Left forelimb (tissue), 1 donor: ENCODE results near the gene LY6G6F.
A peak's percentile ranks its signal among the peaks of the same experiment; 100 is the strongest.

Experiments used
- DNase-seq: peaks from one replicate; pipeline ENCODE4 v3.0.0-alpha.2; 2018; ENCODE audit warnings: low spot score

Gene LY6G6F

DNA sequence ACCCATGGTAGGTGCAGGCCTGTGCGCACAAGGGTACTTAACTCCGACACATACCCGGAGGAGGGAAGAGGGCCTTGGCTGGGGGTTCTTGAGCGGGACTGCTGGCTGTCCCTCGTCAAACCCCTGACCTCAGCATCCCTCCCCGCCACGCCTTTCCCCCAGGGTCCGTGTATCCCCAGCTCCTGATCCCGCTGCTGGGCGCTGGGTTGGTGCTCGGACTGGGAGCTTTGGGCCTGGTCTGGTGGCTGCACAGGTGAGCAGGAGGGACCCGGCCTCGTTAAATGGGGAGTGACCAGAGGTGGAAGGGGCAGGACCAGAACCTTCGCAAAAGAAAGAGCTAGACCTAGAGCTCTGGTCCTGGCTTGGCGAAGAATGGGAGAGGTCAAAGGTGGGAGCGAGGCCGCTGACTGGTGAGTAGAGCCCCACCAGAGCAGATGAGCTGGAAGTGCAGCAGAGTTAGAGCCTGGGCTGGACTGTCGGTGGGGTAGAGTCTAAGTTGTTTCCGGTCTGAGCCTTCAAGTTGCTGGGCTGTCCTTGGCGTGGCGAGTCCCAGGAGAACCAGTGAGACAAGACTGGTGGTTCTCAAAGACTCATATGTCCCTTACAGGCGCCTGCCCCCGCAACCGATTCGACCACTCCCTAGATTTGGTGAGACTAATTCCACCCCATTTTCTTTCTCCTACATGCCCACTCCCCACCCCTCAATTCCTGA, 17.5 kb downstream of the LY6G6F start:
- DNase-seq: no peak

DNA sequence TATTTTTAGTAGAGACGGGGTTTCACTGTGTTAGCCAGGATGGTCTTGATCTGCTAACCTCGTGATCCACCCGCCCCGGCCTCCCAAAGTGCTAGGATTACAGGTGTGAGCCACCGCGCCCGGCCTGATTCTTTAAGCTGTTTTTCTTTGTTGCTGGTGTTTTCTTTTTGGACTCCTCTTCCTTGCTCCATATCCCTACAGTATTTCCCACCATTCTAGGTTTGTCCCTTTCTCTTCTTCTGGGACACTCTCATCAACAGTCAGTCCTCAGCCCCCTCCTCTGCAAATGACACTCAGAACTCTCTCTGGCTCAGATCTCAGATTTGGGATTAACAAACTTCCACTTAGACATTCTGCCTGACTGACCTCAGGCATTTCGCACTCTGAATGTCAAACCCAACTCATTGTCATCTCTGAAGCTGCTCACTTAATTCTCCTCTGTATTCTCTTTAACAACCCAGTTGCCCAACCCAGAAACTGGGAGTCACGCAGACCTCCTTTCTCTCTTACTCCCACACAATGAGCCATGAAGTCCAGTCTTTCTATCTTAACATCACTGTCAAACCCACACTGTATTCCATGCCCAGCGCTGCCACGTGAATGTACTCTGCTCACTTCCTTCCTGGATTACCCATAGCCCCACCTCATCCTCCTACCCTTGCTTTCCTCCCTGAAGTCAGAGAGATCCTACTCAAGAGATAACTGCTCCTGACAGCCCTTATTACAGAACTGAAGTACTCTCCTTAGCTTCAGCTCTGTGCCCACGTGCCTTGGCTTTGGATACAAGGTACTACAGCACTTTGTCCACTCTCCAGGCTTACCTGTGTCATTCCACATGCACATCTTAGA, 19.1 kb downstream of the LY6G6F start:
- no peak for DNase-seq

DNA sequence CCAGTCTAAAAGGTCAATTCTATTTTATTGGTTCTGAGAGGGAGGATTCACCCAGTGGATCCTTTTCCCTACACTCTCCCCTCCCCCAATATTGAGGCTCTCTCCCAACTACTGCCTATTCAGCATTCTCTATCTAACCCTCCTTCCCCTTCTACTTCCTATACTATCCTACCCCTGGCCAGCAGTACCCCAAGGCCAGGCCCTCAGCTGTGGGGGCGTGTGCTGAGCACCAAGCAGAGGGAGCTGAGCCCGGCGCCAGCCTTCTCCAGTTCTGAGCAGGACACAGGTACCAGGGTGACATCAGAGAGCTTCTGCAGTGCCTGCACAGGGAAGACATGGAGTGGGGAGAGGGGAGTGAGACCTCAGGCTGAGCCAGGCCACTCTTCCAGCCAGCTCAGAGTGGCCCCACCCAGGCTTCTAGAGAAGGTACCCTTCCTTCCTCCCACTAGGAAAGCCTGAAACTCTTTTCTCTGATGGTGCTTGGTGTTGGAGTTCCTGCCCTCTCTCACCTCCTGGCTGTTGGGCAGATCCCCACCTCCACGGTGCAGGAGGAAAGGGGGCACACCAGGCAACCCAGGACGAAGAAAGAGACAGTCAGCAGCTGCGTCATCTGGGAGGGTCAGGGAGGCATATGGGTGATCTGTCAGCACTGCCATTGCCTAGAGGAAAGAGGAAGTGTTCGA, 20.5 kb downstream of the LY6G6F start:
- DNase-seq: no peak

DNA sequence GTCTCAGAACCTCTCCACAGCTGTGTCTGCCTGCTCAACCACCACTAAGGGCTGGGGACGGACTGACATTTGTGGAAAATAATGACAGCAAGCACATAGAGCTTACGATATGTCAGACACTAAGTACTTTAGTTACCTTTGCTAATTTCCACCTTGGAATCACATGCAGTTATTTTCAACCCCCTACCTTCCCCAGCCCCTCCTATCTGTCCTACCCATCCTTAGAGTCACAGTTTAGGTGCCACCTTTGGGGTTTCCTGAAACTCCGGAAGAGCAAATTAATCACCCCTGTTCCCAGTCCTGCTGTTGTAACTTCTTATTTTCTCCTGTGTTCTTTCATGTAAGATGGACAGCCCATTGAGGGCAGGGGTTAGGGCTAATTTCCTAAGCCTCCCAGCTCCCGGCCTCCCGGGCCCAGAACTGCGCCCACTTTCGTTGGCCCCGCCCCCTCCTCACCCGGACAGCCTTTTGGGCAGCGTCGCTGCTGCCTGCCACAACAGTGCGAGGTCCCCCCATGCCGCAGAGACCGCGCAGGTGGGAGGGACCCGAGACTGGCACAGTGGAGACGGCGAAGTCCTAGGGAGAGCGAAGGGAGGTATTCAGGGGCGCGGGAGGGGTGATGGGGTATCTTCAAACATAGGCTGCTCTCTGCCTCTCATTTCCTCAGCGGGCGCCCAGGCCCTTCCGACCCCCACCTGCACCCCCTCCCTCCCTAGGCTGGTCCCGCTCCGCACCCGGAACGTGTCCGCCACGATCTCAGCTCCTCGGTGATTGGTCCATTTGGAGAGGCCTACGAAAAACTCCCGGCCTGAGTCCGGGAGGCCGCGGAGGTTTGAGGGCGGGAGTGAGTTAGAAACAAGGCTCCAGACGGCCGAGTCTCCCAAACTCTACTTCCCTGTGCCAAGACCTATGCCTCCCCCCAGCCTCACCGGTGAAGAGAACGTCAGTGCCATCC, 21.3 kb downstream of the LY6G6F start:
- no peak for DNase-seq

DNA sequence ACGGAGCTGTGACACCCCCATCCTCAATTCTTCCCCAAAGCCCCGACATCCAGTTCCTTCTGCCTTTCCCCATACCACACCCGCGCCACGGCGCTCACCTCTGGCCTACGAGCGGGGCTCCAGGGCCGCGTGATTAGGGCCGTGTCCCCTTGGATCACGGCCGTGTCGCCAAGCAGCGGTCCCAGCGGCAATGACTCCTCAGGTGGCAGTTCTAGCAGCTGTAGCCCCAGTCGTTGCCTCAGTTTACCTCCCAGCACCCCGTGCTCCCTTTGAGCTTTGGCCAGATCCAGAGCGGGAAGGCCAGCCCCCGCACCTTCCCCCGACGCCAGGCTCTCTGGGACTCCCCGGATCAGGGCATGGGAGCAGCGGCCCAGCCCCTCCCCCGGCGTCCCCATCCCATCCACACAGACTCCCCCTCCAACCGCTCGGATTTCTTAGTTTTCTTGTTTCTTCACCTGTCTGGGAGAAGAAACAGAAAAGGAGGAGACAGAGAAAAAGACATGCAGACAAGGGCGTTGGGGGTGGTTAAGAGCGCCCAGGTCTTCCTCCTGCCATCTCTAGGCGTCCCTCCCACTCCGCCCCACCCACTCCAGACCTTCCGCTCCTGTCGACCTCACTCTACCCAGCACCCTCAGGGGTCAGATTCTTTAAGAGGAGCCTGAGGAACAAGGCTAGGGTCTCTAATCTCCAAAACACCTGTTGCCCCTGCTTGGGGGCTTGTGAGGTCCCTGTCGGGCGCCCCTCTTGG, 22.3 kb downstream of the LY6G6F start, which contains the start of gene DDAH2:
TSS of gene DDAH2 (minus strand) at position 533 of the 748 bp plus-strand sequence. CDS start at position 395, 138 bp downstream.
- no peak for DNase-seq

DNA sequence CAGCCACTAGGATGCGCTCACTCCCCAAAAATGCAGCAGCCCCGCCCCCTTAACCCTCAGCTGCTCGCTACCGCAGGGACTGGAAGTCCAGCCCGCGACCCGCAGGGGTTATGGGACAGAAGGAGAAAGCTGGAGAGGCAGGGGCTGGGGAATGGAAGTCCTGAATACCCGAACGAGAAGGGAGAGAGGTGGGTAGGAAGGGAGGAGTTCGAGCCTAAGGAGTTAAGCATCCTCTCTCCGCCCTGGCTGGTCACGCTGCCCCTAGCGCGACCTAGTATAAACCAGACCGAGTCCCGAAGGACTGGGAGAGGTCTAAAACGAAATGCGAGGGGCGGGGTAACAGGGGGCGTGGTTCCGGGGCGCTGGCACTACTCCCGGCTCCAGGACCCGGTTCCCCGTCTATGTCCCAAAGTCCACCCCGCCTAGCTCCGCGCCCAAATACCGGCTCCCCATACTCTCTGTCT, 22.9 kb downstream of the LY6G6F start:
- DNase-seq: peak; percentile 95

DNA sequence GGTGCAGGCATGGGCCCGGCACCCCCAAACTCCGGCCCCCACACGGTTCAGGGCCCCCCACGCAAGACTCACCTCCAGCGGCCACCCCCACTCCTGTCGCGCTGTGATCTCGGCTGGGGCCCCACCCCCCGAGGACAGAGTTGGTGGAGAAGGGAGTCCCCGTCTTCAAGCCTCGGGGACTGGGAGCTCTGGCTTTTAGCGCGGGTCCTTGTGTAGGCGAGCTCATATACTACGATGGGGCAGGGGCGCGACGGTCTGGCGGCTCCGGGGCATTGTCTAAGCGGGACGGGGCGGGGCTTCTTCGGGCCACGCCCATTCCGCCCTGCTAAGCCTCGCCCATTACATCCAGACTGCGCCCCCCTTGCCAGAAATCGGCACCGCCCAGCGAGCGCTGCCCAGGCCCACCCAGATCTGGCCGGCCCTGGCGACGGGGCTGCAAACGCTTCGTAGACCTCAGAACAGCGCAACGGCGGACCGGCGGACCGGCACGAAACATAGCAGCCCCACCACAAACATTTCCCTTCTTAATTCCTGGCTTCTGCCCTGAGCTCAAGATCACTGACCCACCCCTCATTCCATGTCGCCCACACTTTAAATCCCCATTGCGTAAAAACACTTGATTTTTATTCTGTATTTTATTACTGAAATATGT, 23.4 kb downstream of the LY6G6F start:
- peak; percentile 97 for DNase-seq

DNA sequence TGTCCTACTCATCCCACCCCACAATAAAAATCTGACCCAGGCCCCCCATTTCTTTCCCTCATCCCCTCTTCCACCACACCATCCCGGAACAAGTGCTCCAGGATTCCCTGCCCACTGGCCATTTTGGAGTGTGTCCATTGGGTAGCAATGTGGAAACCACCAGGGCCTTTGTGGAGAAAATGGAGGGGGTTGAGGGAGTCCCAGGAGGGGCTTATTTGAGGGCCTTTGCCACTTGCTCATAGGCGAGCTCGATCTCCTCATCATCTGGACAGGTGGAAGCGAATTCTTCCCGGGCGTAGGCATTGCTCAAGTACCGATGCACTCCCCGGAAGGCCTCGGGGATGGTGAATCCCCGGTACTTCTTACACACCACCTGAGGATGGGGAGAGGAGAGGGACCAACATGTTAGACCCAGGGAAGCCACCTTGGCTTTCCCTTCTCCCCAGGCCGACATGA, 24.0 kb downstream of the LY6G6F start:
- DNase-seq: no peak

DNA sequence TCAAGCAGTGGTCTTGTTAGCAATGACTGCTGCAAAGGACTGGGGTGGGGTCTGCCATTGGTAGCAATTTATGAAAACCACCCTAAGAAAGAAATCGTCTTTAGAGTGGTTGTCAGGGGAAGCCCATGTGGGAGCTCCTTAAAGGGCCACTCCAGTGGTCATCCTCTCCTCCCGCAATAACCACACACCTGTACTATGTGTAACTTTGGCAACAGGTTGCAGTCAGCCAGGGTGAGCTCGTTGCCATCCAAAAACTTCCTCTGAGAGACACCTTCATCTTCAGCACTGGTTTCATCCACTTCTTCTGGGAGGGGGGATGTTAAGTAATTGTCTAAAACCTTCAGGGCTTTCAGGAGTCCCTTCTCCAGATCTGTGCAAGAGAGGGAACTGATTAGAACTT, 25.4 kb downstream of the LY6G6F start:
- no peak for DNase-seq

DNA sequence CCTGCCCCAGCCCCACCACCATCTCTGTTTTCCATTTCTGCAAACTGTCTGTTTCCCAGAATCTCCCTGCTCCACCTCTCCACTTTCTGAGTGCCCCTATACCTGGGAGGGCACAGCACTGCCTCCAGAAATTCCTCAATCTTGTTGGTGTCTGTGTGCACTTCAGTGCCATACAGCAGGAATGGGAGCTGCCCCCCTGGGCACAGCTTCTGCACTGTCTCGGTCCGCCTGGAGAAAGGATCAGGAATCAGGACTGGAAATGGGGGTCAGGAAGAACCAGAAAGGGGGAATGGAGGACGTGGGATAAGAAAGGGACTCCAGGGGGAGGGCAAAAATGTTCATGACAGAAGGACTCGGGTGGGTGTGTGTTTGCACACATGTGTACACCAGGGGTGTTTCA, 27.1 kb downstream of the LY6G6F start:
- DNase-seq: no peak

DNA sequence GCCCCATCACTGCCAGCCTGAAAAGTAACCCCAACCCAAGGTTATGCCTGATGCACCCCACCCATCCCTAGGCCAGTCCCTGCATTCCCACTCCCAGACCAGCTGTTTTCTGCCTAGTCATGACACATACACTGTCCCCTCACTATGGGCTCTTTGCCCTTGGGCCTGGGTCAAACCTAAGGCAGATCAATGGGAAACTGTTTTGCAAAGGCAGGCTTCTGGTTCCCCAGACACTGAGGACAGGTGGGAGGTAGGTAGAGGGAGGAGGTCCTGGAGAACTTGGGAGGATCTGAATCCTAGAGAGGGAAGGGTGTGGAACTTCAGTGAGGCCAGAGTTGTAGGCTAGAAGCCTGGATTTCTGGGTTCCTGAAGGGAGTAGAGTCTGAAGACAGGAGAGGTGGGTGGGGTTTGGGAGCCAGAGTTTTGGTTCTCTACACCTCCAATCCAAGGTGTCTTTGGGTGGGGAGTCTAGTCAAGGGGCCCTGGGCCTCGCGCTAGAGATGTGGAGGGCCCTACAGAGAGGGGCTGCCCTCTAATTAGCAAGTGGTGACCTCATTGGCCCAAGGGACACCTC, 27.7 kb downstream of the LY6G6F start:
- DNase-seq: no peak

DNA sequence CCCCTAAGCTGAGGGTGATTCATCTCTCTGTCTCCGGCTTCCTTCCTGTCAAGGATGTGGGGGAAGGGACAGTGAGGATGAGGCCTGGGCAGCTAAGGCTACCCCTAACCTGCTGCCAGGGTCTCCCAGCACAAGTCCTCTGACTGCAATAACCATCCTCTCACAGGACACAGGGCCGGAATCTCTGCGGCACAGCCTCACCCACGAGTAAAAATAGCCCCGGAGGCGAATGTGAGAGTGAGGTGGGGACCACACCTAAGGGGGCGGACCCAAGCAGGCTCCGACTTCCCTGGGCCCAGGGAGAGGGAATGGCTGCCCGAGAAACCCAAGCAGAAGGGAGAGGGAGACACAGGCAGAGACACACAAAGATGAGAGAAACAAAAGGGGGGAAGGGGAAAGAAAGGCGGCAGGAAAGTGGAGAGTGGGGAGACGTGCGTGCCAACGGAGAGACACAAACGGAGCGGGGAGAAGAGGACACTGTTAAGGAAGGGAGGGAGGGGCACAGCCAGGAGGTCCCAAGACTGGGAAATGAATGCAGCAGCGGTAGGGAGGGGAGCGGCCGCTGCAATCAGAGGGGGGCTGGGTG, 28.2 kb downstream of the LY6G6F start:
- DNase-seq: no peak

DNA sequence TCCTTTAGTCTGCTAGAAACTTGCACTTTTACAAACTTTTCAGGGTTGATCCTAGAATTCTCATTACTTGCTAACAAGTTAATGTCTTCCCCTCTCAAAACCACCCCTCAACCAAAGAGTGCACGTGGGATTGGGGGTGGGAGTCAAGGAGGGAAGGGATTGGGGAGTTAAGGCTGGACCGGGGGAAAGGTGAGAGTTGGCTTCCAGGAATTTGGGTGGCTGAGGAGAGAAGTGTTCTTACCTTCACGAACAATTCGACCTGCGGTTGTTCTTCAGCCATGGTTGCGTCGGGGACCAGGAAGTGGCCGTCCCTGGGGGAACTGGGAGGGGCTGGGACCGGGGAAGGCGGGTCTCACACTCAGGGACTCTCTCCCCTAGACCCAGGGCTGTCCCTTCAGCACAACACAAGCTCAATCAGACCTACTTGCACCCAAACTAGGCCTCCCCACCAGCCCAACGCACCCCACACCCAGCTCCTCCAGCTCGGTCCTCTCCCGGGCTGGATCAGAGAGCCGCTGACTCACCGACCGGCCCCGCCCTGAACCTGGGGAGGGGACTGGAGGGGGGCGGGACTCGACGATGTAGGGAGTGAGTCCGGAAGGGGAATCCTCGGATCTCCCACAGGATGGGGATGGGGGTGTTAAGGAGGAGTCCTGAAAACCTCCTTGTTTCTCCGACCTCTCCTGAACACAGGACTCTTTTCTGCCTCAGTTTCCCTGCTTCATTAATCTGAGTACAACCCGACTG, 29.5 kb downstream of the LY6G6F start, which contains the start of gene CLIC1:
TSS of gene CLIC1 (minus strand) at position 510 of the 747 bp plus-strand sequence. CDS start at position 280, 230 bp downstream.
- DNase-seq: peak; percentile 91

DNA sequence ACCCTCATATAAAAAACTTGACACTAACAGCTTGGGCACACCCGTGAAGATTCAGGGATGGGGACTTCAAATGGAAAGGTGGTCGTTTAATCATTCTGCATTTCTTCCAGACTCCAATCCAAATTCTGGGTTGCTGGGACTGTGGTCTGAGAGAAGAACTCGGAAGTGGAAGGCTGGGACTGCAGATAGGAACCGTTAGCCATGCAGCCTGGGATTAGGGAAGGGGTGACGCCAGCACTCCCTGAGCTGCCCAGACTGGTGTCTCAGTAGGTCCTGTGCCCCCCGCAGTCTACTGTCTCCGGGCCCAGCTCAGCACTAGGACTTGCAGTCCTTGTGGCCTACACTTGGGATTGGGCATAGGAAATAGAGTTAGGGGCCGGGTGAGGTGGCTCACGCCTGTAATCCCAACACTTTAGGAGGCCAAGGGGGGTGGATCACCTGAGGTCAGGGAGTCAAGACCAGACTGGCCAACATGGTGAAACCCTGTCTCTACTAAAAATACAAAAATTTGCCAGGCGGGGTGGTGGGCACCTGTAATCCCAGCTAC, 30.2 kb downstream of the LY6G6F start:
- DNase-seq: no peak

DNA sequence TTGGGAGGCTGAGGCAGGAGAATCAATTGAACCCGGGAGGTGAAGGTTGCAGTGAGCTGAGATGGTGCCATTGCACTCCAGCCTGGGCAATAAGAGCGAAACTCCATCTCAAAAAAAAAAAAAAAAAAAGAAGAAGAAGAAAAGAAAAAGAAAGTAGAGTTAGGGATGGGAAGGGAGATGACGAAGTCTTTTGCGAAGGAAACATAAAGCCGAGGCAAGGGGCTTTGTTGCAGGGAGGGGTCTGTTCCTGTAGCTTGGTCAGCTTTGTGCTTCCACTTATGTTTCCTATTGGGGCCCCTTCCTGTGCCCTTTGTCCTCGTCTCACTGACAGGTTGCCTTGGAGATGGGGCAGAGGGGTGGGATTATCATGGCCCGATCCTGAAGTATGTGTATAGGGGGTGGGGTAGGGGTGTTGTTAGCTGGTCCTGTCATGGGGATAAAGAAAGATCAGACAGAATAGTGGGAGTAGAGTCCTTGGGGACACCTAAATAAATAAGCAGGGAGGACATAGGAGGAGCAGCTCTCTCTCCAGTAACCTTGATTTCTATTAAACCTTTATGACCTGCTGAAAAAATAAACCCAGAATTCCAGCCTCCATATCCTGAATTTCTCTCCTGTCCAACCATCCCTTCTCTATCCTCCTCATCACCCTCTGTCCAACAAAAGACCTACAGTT, 30.8 kb downstream of the LY6G6F start:
- DNase-seq: no peak

DNA sequence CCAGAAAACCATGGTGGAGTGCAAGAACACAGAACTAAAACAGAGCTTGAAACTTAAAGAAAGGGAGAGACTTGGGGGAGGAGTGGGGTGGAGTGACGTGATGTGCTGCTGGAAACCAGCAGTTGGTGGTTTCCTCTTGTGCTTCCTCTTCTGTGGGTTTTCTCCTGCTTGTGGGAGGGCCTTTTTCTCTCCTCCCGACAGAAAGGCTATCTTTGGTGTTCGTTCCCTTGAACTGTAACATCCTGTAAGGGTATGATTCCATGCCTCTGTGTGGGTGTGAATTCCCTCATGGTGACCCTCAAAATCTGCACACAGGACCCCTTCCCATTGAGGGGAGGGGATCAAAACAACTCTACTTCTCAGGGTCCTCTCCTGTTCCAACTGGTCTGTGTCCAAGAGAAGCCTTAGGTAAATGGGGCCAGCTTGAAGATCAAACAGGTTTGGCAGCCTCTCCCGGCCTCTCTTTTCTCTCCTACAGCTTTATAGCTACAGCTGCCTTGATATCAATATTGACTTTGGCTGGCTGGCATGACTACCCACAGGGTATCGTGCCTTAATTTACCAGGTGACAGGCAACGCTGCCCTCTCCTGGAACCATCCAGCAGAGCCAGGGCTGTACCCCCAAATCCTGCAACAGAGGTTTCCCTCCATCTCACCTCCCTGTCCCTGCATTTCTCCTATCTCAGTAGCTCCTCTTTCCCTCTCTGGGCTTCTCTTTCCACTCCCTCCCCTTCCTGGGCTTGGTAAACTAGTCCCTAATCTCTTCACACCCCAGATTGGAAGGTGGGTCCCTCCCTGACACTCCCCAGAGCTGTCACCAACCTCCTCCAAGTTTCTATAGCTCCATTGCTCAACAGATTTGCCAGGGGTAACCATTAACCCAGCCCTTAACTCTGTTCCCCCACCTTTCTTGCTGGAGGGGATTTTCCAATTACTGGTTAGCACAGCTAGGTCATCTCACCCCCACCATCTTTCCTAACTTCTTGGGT, 31.6 kb downstream of the LY6G6F start:
- no peak for DNase-seq
